ENCODE data around the gene PARD3. TPM values are rescaled to one million over a fixed set of nuclear protein-coding genes. Genes with fewer than 3 reads are reported as not detected.
"Not testable (repeated sequence)": the region's sequence is repeated elsewhere in the genome, so short reads cannot be mapped to it uniquely, and the experiment has no call there.

PARD3 gene
- total RNA-seq, 2 experiments from 2014 or later: 2.2 to 2.8 TPM

- H3K4me3 Mint-ChIP-seq: no peak overlapping the region
- POLR2A ChIA-PET: no interaction called here
- DNase-seq: no peak
Measured at GRCh38 chr10:34081347-34081743, 733.8 kb downstream of the PARD3 start.

GRCh38 chr10:34080485-34081346 is 734.4 kb downstream of the PARD3 start:
- Mint-ChIP-seq H3K4me1 (no peaks in the 10 kb centered on the region), H3K4me3 (no peak overlapping the region), H3K36me3 (ENCODE audit: low read depth) (no peaks in the 10 kb centered on the region), H3K9me3 (ENCODE audit: low read depth) (peaks cover 5% of the 10 kb centered on the region), H3K27me3 (no peaks in the 10 kb centered on the region), H3K27ac (no peak overlapping the region)
- intact Hi-C loops (cut with DNase I, micrococcal nuclease): loop anchor here in 1 of 2 experiments (5.0 kb wide), 1 partner anchor 557 kb away; no protein-coding TSS in a partner anchor
- CTCF ChIA-PET: no interaction called here
- POLR2A ChIA-PET: no interaction called here
- ATAC-seq (no peak), DNase-seq (no peak)

More at GRCh38 chr10:34081347-34081743, 733.8 kb downstream of the PARD3 start:
- no peaks in the 10 kb centered on the region for H3K36me3 Mint-ChIP-seq (ENCODE audit: low read depth)
- no peak overlapping the region for H3K27ac Mint-ChIP-seq
- H3K4me1 Mint-ChIP-seq: no peaks in the 10 kb centered on the region
- ATAC-seq: no peak
- no peaks in the 10 kb centered on the region for H3K27me3 Mint-ChIP-seq
- CTCF ChIA-PET: interaction anchor here (1.1 kb wide), 1 partner anchor 749 kb away, joined by 3 read pairs; no protein-coding TSS in a partner anchor
- H3K9me3 Mint-ChIP-seq (ENCODE audit: low read depth): peaks cover 5% of the 10 kb centered on the region
- intact Hi-C loops (cut with DNase I, micrococcal nuclease): loop anchor here in 1 of 2 experiments (5.0 kb wide), 1 partner anchor 556 kb away; no protein-coding TSS in a partner anchor

GRCh38 chr10:34079702-34080484 is 735.2 kb downstream of the PARD3 start:
- H3K27me3 Mint-ChIP-seq: no peaks in the 10 kb centered on the region
- intact Hi-C loops (cut with DNase I, micrococcal nuclease): loop anchor here in 1 of 2 experiments (5.0 kb wide), 1 partner anchor 557 kb away; no protein-coding TSS in a partner anchor
- ChIA-PET POLR2A (no interaction called here), CTCF (no interaction called here)
- no peaks in the 10 kb centered on the region for H3K4me1 Mint-ChIP-seq
- no peak overlapping the region for H3K27ac Mint-ChIP-seq
- no peaks in the 10 kb centered on the region for H3K36me3 Mint-ChIP-seq (ENCODE audit: low read depth)
- DNase-seq: no peak
- peaks cover 5% of the 10 kb centered on the region for H3K9me3 Mint-ChIP-seq (ENCODE audit: low read depth)
- no peak for ATAC-seq
- H3K4me3 Mint-ChIP-seq: no peak overlapping the region

- Mint-ChIP-seq H3K4me1 (no peaks in the 10 kb centered on the region), H3K4me3 (no peak overlapping the region), H3K27ac (no peak overlapping the region), H3K36me3 (ENCODE audit: low read depth) (no peaks in the 10 kb centered on the region), H3K9me3 (ENCODE audit: low read depth) (peaks cover 5% of the 10 kb centered on the region), H3K27me3 (no peaks in the 10 kb centered on the region)
- intact Hi-C loops (cut with DNase I, micrococcal nuclease): no loop called here
- DNase-seq (no peak), ATAC-seq (no peak)
- POLR2A ChIA-PET: no interaction called here
- CTCF ChIA-PET: interaction anchor here (0.6 kb wide), 1 partner anchor 652 kb away, joined by 3 read pairs; no protein-coding TSS in a partner anchor
Measured at GRCh38 chr10:34078745-34079470, 736.2 kb downstream of the PARD3 start.

GRCh38 chr10:34078017-34078744 is 736.9 kb downstream of the PARD3 start:
- intact Hi-C loops (cut with DNase I, micrococcal nuclease): no loop called here
- no peaks in the 10 kb centered on the region for H3K36me3 Mint-ChIP-seq (ENCODE audit: low read depth)
- no peaks in the 10 kb centered on the region for H3K27me3 Mint-ChIP-seq
- no peak for DNase-seq
- ATAC-seq: no peak
- ChIA-PET CTCF (no interaction called here), POLR2A (no interaction called here)
- H3K4me3 Mint-ChIP-seq: no peak overlapping the region
- H3K4me1 Mint-ChIP-seq: no peaks in the 10 kb centered on the region
- no peaks in the 10 kb centered on the region for H3K9me3 Mint-ChIP-seq (ENCODE audit: low read depth)
- no peak overlapping the region for H3K27ac Mint-ChIP-seq

GRCh38 chr10:34076443-34076842 is 738.7 kb downstream of the PARD3 start:
- POLR2A ChIA-PET: no interaction called here
- no peaks in the 10 kb centered on the region for H3K36me3 Mint-ChIP-seq (ENCODE audit: low read depth)
- H3K4me3 Mint-ChIP-seq: no peak overlapping the region
- DNase-seq (no peak), ATAC-seq (no peak)
- H3K27me3 Mint-ChIP-seq: no peaks in the 10 kb centered on the region
- no peak overlapping the region for H3K27ac Mint-ChIP-seq
- H3K9me3 Mint-ChIP-seq (ENCODE audit: low read depth): peaks cover under 1% of the 10 kb centered on the region
- intact Hi-C loops (cut with DNase I, micrococcal nuclease): no loop called here
- CTCF ChIA-PET: no interaction called here
- no peaks in the 10 kb centered on the region for H3K4me1 Mint-ChIP-seq

- no peak overlapping the region for H3K4me3 Mint-ChIP-seq
- ChIA-PET POLR2A (no interaction called here), CTCF (no interaction called here)
- H3K27me3 Mint-ChIP-seq: no peaks in the 10 kb centered on the region
- peaks cover 3% of the 10 kb centered on the region for H3K9me3 Mint-ChIP-seq (ENCODE audit: low read depth)
- no peaks in the 10 kb centered on the region for H3K4me1 Mint-ChIP-seq
- no peak overlapping the region for H3K27ac Mint-ChIP-seq
- H3K36me3 Mint-ChIP-seq (ENCODE audit: low read depth): no peaks in the 10 kb centered on the region
- DNase-seq (no peak), ATAC-seq (no peak)
- intact Hi-C loops (cut with DNase I, micrococcal nuclease): no loop called here
Measured at GRCh38 chr10:34075254-34075926, 739.7 kb downstream of the PARD3 start.

- Mint-ChIP-seq H3K9me3 (ENCODE audit: low read depth) (peaks cover 6% of the 10 kb centered on the region), H3K4me3 (no peak overlapping the region), H3K4me1 (no peaks in the 10 kb centered on the region), H3K27me3 (no peaks in the 10 kb centered on the region), H3K36me3 (ENCODE audit: low read depth) (no peaks in the 10 kb centered on the region), H3K27ac (no peak overlapping the region)
- DNase-seq: no peak
- no peak for ATAC-seq
- intact Hi-C loops (cut with DNase I, micrococcal nuclease): no loop called here
- CTCF ChIA-PET: no interaction called here
- POLR2A ChIA-PET: no interaction called here
Measured at GRCh38 chr10:34074051-34074450, 741.0 kb downstream of the PARD3 start.

- H3K4me1 Mint-ChIP-seq; ATAC-seq; CTCF ChIA-PET; POLR2A ChIA-PET; H3K27ac Mint-ChIP-seq; DNase-seq; intact Hi-C loops (cut with DNase I, micrococcal nuclease); H3K4me3 Mint-ChIP-seq; H3K36me3 Mint-ChIP-seq (ENCODE audit: low read depth); H3K27me3 Mint-ChIP-seq: not testable (repeated sequence)
- peaks cover 13% of the 10 kb centered on the region for H3K9me3 Mint-ChIP-seq (ENCODE audit: low read depth)
Measured at GRCh38 chr10:34067741-34068140, 747.4 kb downstream of the PARD3 start.

GRCh38 chr10:34063592-34063991 is 751.5 kb downstream of the PARD3 start:
- H3K27ac Mint-ChIP-seq: no peak overlapping the region
- CTCF ChIA-PET: no interaction called here
- POLR2A ChIA-PET: no interaction called here
- ATAC-seq (no peak), DNase-seq (no peak)
- H3K9me3 Mint-ChIP-seq (ENCODE audit: low read depth): peaks cover 11% of the 10 kb centered on the region
- H3K4me3 Mint-ChIP-seq: no peak overlapping the region
- intact Hi-C loops (cut with DNase I, micrococcal nuclease): no loop called here
- peaks cover 2% of the 10 kb centered on the region for H3K36me3 Mint-ChIP-seq (ENCODE audit: low read depth)
- H3K4me1 Mint-ChIP-seq: no peaks in the 10 kb centered on the region
- peaks cover 6% of the 10 kb centered on the region for H3K27me3 Mint-ChIP-seq

Measured in activated CD4-positive, alpha-beta T cell treated with anti-CD3 and anti-CD28 coated beads for 36 hours (primary cell).